22Rv1 (cell line): ENCODE data around the gene TCF7L1.
"Not testable (repeated sequence)": the region's sequence is repeated elsewhere in the genome, so short reads cannot be mapped to it uniquely, and the experiment has no call there.

ENCODE experiments used
- H3K27ac ChIP-seq: fragments of 450-650 bp; 2 replicates; pipeline ENCODE4 v1.5.1; 2017
- ZFX ChIP-seq: fragments of 450-650 bp; IDR thresholded peaks from 2 replicates; pipeline ENCODE4 v1.6.1; 2017; ENCODE audit warnings: antibody characterized with exemption, borderline replicate concordance
- TF ChIP-seq, protein P1 (sequence below): fragments of 450-650 bp; IDR thresholded peaks from 2 replicates; pipeline ENCODE4 v1.5.1; 2017; ENCODE audit warnings: mild to moderate bottlenecking

Gene TCF7L1

DNA sequence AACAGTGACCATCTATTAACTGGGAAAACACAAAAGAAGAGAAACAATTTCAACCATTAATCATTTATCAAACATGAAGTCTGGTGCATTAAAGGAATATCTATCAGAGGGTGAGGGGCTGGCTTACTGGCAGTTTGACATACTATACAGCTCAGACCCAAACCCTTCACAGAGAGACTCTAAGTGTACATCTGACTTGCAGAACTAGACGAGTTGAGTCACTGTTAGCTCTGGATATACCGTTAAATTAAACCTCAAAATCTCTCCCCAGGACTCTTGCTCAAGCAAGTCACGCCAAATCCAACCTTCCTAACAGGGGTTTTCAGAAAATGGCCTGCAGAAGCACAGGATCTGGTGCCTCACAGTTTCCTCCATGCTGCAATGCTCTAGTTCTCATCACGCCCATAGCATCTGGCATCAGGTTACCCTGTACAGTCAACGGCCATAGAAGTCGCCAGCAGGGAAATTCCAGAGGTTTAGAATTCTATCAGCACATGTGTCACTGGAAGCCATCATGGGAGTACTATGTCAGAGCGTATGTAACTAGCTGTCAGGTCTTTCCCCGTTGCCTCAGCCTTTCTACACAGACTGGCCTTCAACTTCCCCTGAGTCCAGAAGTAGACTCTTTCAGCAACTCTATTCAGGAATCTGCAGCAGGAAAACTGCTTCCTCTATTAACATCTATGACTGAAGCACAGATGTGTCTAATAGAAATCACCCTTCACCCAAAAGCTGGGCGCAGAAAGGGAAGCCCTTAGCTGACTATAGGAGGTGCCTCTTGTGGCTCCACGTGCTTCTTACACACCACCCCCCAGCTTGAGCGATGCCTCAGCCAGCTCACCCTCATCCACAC is 185.3 kb downstream of the TCF7L1 start:
- no peak overlapping the region for H3K27ac ChIP-seq
- TF ChIP-seq, protein P1, sequence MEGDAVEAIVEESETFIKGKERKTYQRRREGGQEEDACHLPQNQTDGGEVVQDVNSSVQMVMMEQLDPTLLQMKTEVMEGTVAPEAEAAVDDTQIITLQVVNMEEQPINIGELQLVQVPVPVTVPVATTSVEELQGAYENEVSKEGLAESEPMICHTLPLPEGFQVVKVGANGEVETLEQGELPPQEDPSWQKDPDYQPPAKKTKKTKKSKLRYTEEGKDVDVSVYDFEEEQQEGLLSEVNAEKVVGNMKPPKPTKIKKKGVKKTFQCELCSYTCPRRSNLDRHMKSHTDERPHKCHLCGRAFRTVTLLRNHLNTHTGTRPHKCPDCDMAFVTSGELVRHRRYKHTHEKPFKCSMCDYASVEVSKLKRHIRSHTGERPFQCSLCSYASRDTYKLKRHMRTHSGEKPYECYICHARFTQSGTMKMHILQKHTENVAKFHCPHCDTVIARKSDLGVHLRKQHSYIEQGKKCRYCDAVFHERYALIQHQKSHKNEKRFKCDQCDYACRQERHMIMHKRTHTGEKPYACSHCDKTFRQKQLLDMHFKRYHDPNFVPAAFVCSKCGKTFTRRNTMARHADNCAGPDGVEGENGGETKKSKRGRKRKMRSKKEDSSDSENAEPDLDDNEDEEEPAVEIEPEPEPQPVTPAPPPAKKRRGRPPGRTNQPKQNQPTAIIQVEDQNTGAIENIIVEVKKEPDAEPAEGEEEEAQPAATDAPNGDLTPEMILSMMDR: no peak
- TF ChIP-seq ZFX: no peak

DNA sequence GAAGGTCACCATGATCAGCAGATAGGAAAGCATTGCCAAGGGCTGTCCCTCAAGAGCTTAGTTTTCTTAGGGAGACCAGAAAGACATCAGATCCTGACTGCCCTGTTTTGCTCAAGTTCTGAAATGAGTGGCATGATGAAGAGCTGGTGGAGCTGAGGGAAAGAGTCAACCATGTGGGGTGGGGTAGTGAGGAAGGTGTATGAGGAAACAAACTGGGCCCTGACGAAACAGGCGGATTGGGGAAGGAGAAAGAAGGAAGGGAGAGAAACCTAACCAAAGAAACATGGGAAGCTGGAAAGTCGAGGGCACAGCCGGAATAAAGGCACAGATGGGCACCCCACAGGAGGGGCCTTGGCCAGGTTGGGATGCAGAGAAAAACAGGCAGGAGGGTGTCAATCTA is 186.6 kb downstream of the TCF7L1 start:
- H3K27ac ChIP-seq: no peak overlapping the region
- no peak for TF ChIP-seq ZFX
- TF ChIP-seq, protein P1: no peak

DNA sequence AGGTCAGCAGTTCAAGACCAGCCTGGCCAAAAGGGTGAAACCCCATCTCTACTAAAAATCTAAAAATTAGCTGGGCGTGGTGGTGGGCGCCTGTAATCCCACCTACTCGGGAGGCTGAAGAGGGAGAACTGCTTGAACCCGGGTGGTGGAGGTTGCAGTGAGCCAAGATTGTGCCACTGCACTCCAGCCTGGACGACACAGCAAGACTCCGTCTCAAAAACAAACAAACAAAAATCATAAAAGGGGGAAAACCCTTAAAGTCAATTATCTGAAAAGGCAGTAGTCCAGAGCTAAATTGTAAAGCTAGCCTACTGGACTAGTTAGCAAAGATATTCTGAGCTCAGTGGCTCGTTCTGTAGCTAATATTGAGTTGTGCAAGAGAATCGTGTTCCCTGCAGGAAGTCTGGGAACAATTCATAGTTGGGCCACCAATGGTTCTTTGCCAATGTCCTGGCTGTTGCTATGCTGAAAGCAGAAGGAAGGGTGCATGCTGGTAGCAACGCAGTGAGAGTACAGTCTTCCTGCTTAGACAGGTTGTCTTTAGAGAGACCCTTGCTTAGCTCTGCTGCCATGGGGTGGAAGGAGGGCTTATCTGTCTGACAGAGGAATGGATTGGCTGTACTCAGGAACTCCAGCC is 190.3 kb downstream of the TCF7L1 start:
- no peak overlapping the region for H3K27ac ChIP-seq
- TF ChIP-seq, protein P1: no peak
- TF ChIP-seq ZFX: no peak

DNA sequence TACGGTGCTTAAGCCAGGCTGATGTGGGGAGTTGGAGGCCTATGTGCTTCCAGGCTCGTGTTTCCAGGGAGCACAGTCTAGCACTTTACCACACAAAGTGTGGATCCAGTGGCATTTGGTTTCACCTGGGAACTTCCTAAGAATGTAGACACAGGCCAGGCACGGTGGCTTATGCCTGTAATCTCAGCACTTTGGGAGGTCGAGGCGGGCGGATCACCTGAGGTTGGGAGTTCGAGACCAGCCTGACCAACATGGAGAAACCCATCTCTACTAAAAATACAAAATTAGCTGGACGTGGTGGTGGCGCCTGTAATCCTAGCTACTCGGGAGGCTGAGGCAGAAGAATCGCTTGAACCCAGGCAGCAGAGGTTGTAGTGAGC is 190.8 kb downstream of the TCF7L1 start:
- not testable (repeated sequence) for H3K27ac ChIP-seq

DNA sequence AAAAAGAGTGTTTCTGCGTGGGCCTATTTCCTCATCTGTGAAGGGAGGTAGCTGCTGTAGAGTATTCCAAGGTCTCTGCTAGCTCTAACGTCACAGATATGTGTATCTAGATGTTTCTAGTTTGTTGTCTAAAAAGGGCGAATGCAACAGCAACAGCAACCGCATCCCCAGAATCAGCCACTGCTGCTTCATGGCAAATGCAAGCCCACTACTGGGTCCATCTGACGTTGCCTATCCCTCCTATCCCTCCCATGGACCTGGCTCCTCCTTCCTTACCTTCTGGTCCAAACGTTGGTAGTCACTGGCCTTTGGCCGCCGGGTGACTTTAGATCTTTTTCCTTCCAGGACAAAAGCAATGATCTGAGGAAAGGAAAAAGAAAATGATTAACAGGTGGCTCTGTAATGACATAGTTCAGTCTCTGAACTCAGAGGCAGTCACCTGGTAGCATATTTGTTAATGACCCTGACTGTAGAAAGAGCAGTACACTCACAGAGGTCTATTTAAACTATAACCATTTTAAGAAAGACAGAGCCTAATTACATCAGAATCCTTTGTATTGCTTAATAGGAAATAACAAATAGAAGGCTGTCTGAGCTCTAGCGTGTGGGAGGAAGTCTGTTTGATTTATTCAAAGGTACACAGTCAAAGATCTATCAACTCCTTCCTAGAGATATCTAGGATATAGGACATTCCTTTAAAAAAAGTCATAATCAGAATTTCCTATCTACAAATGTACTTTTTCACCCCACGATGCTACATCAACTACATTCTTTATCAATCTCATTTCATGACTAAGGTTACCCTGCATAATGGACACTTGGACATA is 191.7 kb downstream of the TCF7L1 start:
- no peak overlapping the region for H3K27ac ChIP-seq
- TF ChIP-seq ZFX: no peak
- TF ChIP-seq, protein P1: no peak

DNA sequence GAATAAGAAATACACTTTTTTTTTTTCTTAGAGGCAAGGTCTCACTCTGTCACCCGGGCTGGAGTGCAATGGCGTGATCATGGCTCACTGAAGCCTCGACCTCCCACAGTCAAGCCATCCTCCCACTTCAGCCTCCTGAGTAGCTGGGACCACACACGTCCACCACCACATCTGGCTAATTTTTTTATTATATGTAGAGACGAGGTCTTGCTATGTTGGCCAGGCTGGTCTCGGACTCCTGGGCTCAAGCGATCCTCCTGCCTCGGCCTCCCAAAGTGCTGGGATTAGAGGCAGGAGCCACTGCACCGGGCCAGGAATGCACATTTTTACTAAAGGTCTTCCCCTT is 192.2 kb downstream of the TCF7L1 start:
- no peak for TF ChIP-seq ZFX
- TF ChIP-seq, protein P1: no peak
- H3K27ac ChIP-seq: no peak overlapping the region

DNA sequence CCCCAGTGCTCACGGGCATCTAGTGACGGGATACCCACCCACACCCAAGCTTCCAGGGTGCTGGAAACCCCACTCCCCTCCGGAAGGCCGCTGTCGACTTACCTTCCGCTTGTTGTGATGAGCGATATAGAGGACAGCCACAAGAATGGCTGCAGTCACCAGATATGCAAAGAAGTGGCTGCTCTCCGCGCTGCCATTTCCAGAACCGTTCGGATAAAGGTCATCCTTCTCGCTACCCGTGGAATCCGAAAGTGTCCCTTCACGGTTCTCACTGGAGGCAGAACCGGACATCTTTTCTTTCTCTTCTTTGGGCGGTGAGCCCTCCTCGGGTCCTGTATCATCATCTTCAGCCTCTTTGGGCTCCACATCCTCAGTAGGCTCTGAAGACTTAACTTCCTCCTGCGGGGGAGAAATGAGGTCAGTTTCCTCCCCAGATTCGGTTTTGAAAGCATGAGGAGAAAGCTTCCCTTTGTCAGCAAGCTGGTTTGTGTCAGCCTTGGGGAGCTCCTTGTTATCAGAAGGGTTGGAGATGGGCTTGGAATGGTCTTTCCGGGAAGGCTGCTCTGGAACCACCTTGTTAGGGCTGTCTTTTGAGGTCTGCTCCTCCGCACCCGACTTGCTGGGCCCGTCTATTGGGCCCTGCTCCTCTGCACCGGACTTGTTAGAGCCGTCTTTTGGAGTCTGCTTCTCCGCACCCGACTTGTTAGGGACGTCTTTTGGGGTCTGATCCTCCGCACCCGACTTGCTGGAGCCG is 193.4 kb downstream of the TCF7L1 start:
- TF ChIP-seq ZFX: no peak
- TF ChIP-seq, protein P1: no peak
- no peak overlapping the region for H3K27ac ChIP-seq
